Activated CD8-positive, alpha-beta memory T cell treated with anti-CD3 and anti-CD28 coated beads, Interleukin-2, amount 50 U/mL, for 24 hours (primary cell): ENCODE data around the gene ZBTB40.

ENCODE experiments used
- DNase-seq: peaks from one replicate; pipeline ENCODE4 v3.0.0-alpha.2; 2020; ENCODE audit errors: extremely low read depth

The ZBTB40 gene

GRCh38 chr1:22434717-22435116 lies 16.9 kb upstream of the ZBTB40 start:
- DNase-seq = no peak

- DNase-seq = no peak
These were observed 14.7 kb upstream of the ZBTB40 start for GRCh38 chr1:22436948-22437347.

- DNase-seq = no peak
These were observed 14.1 kb upstream of the ZBTB40 start for GRCh38 chr1:22437573-22437972.

GRCh38 chr1:22440582-22440981 lies 11.1 kb upstream of the ZBTB40 start:
- no peak for DNase-seq

GRCh38 chr1:22442212-22442894 lies 9.3 kb upstream of the ZBTB40 start:
- no peak for DNase-seq

GRCh38 chr1:22443332-22443731 lies 8.3 kb upstream of the ZBTB40 start:
- no peak for DNase-seq

- no peak for DNase-seq
These were observed 6.8 kb upstream of the ZBTB40 start for GRCh38 chr1:22444856-22445255.

GRCh38 chr1:22447621-22448111 lies 4.0 kb upstream of the ZBTB40 start:
- DNase-seq = no peak

- no peak for DNase-seq
These were observed 2.0 kb upstream of the ZBTB40 start for GRCh38 chr1:22449636-22450035.

- no peak for DNase-seq
These were observed 1.2 kb upstream of the ZBTB40 start for GRCh38 chr1:22450351-22451021.

GRCh38 chr1:22452481-22452957 lies 868 bp downstream of the ZBTB40 start:
- no peak for DNase-seq

GRCh38 chr1:22453181-22453580 lies 1.5 kb downstream of the ZBTB40 start:
- DNase-seq = no peak

- no peak for DNase-seq
These were observed 2.9 kb downstream of the ZBTB40 start for GRCh38 chr1:22454476-22455056.

- no peak for DNase-seq
These were observed 5.7 kb downstream of the ZBTB40 start for GRCh38 chr1:22457345-22457744.

- no peak for DNase-seq
These were observed 6.2 kb downstream of the ZBTB40 start for GRCh38 chr1:22457836-22458235.

GRCh38 chr1:22461100-22461499 lies 9.4 kb downstream of the ZBTB40 start:
- no peak for DNase-seq

GRCh38 chr1:22461678-22462527 lies 10.3 kb downstream of the ZBTB40 start:
- no peak for DNase-seq

- DNase-seq = no peak
These were observed 11.3 kb downstream of the ZBTB40 start for GRCh38 chr1:22462928-22463327.

GRCh38 chr1:22465015-22465565 lies 13.4 kb downstream of the ZBTB40 start:
- DNase-seq = no peak

- no peak for DNase-seq
These were observed 14.0 kb downstream of the ZBTB40 start for GRCh38 chr1:22465671-22466070.

GRCh38 chr1:22470227-22470626 lies 18.6 kb downstream of the ZBTB40 start:
- DNase-seq = no peak

GRCh38 chr1:22471078-22471477 lies 19.4 kb downstream of the ZBTB40 start:
- no peak for DNase-seq
